ENCODE results near the gene SAP30BP.

Gene SAP30BP

GRCh38 chr17:75722542-75723095 is 55.5 kb downstream of the SAP30BP start:
- no peak for DNase-seq

GRCh38 chr17:75723171-75723930 is 56.2 kb downstream of the SAP30BP start:
- DNase-seq, result no peak

GRCh38 chr17:75724016-75725003 is 57.2 kb downstream of the SAP30BP start:
- DNase-seq, result no peak

GRCh38 chr17:75725504-75725903 is 58.4 kb downstream of the SAP30BP start:
- DNase-seq, result no peak

GRCh38 chr17:75727391-75727790 is 60.3 kb downstream of the SAP30BP start:
- no peak for DNase-seq

GRCh38 chr17:75729351-75729750 is 62.2 kb downstream of the SAP30BP start:
- DNase-seq, result no peak

- DNase-seq, result no peak
Observed at GRCh38 chr17:75730065-75730464, 62.9 kb downstream of the SAP30BP start.

- no peak for DNase-seq
Observed at GRCh38 chr17:75731086-75731715, 64.1 kb downstream of the SAP30BP start.

- no peak for DNase-seq
Observed at GRCh38 chr17:75731716-75732498, 64.8 kb downstream of the SAP30BP start.

GRCh38 chr17:75733471-75733870 is 66.3 kb downstream of the SAP30BP start:
- DNase-seq, result no peak

- no peak for DNase-seq
Observed at GRCh38 chr17:75734674-75735294, 67.6 kb downstream of the SAP30BP start.

GRCh38 chr17:75736173-75736835 is 69.2 kb downstream of the SAP30BP start:
- no peak for DNase-seq

GRCh38 chr17:75737133-75737962 is 70.2 kb downstream of the SAP30BP start:
- no peak for DNase-seq

- DNase-seq, result no peak
Observed at GRCh38 chr17:75738218-75738802, 71.2 kb downstream of the SAP30BP start.

- no peak for DNase-seq
Observed at GRCh38 chr17:75739174-75739573, 72.0 kb downstream of the SAP30BP start.

- DNase-seq, result no peak
Observed at GRCh38 chr17:75739801-75740200, 72.7 kb downstream of the SAP30BP start.

- DNase-seq, result no peak
Observed at GRCh38 chr17:75740215-75740614, 73.1 kb downstream of the SAP30BP start.

GRCh38 chr17:75740631-75741077 is 73.5 kb downstream of the SAP30BP start:
- DNase-seq, result no peak

GRCh38 chr17:75742337-75742736 is 75.2 kb downstream of the SAP30BP start:
- DNase-seq, result no peak
